GM04504 (cell line): ENCODE results near the gene XPNPEP2.

Experiments
- DNase-seq: peaks from one replicate; pipeline ENCODE4 v3.0.0-alpha.2; 2012; ENCODE audit warnings: low read depth

Gene XPNPEP2

GRCh38 chrX:129798456-129798855 lies 59.7 kb downstream of the XPNPEP2 start:
- DNase-seq, result no peak

GRCh38 chrX:129798888-129799287 lies 60.1 kb downstream of the XPNPEP2 start:
- no peak for DNase-seq

- no peak for DNase-seq
These were observed 61.4 kb downstream of the XPNPEP2 start for GRCh38 chrX:129800186-129800585.

GRCh38 chrX:129802863-129803262 lies 64.1 kb downstream of the XPNPEP2 start:
- DNase-seq, result no peak

GRCh38 chrX:129804806-129805205 lies 66.0 kb downstream of the XPNPEP2 start:
- DNase-seq, result no peak

GRCh38 chrX:129808158-129808828 lies 69.5 kb downstream of the XPNPEP2 start:
- DNase-seq, result no peak

GRCh38 chrX:129808829-129809796 lies 70.3 kb downstream of the XPNPEP2 start:
- DNase-seq, result no peak

GRCh38 chrX:129813662-129814368 lies 75.0 kb downstream of the XPNPEP2 start:
- no peak for DNase-seq

- no peak for DNase-seq
These were observed 79.3 kb downstream of the XPNPEP2 start for GRCh38 chrX:129818123-129818522.
